HEK293T (cell line): Measurements from ENCODE around the gene GON4L.

ENCODE experiments used
- BHLHE40 ChIP-seq: fragments of 450-650 bp; IDR thresholded peaks from 2 replicates; pipeline ENCODE4 v1.6.1; 2016; ENCODE audit warnings: mild to moderate bottlenecking, moderate library complexity, borderline replicate concordance
- CTBP1 ChIP-seq: fragments of 450-650 bp; IDR thresholded peaks from 2 replicates; pipeline ENCODE4 v1.6.1; 2016; ENCODE audit warnings: borderline replicate concordance
- FOXK2 ChIP-seq: fragments of 450-650 bp; IDR thresholded peaks from 2 replicates; pipeline ENCODE4 v1.6.1; 2016; ENCODE audit warnings: mild to moderate bottlenecking
- TARDBP ChIP-seq: fragments of 450-650 bp; IDR thresholded peaks from 2 replicates; pipeline ENCODE4 v1.6.1; 2016
- ZNF384 ChIP-seq: fragments of 450-650 bp; IDR thresholded peaks from 2 replicates; pipeline ENCODE4 v1.6.1; 2016

DNA sequence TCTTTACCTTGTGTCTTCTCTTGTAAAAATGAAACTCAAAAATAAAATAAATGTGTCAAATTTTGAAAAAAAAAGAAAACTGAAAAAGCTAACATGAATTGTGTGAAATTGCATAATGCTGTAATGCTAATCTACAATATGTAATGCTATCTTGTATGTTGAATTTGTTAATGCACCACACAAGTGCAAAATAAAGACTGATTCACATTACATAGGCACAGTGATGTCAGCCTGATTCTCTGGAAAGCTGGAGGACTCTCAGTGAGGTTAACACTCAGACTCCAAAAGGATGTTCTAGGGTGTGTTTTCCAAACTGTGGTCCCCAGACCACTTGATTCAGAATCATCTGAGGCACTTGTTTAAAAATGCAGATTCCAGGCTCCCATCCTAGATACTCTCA is 28.0 kb upstream of the GON4L start:
- TF ChIP-seq TARDBP (no peak), FOXK2 (no peak), CTBP1 (no peak), BHLHE40 (no peak), ZNF384 (no peak)
